Measurements from ENCODE around the gene HOMER1.

DNA sequence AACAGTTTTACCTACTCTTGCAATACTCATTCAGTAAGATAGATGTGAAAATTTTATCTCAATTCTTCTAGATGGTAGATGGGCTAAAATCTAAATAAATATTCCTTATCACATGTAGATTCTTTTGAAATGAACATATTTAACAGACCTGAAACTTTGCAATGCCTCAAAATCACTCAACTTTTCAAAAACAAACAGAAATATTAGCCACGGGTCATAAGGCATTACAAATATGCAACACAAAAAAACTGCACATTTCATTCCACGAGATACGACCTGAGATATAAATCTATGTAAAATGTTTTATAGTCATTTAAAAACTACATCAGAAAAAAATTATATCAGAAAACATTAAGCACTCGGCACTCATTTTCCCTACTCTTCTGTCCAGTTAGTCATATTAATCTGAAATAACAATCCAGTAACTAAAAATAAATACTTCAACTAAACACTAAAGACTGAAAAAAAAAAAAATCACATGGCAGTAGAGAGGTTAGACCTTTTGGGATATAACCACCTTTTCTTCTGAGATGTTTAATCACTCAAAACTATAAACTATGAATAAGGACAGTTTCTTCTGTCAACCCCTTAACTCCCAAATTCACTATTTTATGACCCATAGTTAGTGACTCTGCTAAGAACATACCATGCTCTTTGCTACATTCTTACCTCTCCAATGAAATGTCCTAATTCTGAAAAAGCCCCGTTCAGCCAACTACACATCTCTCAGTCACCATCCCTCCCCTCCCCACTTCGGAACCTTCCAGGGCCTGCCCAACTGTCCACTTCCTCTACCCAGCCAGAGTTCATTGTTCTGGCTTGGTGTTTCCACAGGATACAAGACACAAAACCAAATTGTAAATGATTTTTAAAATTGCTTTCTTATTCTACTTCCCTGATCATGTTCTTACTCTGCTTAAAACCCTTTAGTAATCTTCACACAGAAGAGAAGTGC, 6.4 kb downstream of the HOMER1 start:
- no peak for TF ChIP-seq POLR2AphosphoS5 (IDR thresholded peaks at IDR 0.05; ENCODE audit: borderline replicate concordance, low read depth, low read length)
- TF ChIP-seq EZH2 (IDR thresholded peaks at IDR 0.05): no peak
- no peak for TF ChIP-seq FOXP2 (optimal IDR thresholded peaks at IDR 0.05; ENCODE audit: control extremely low read depth, extremely low read length, insufficient read depth)
